Stimulated activated CD8-positive, alpha-beta memory T cell treated with anti-CD3 and anti-CD28 coated beads, Interleukin-15, amount 100 ng/mL, for 4 hours (primary cell): ENCODE results near the gene ATP8B1.
"Not testable (repeated sequence)": the region's sequence is repeated elsewhere in the genome, so short reads cannot be mapped to it uniquely, and the experiment has no call there.

Source experiments
- DNase-seq, 2 donors: peaks; one replicate each; pipeline ENCODE4 v3.0.0-alpha.2; 2020; ENCODE audit warnings: low read depth in 2 of 2

ATP8B1 gene

DNA sequence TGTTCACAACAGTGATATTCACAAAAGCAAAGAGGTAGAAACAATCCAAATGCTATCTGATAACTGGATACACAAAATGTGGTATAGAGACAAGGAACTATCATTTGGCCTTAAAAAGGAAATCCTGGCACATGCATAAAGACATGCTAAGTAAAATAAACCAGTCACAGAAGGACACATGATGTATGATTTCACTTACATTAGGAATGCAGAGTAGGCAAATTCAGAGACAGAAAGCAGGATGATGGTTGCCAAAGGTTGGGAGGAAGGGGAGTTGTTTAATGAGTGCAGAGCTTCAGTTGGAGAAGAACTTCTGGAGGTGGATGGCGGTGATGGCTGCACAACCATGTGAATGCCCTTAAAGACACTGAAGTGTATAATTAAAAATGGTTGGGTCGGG, 38.1 kb downstream of the ATP8B1 start:
- no peak for DNase-seq

DNA sequence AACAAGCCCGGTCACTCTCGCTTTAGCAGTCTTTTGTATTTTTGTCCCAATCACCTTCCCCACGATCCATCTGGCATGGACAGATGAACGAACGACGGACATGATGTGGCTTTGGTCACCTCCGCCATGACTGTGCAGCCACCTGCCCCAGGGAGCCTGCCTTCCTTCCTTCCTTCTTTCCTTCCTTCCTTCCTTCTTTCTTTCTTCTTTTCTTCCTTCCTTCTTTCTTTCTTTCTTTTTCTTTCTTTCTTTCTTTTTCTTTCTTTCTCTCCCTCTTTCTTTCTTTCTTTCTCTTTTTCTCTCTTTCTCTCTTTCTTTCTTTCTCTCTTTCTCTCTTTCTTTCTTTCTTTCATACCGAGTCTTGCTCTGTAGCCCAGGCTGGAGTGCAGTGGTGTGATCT, 39.0 kb downstream of the ATP8B1 start:
- no peak for DNase-seq

DNA sequence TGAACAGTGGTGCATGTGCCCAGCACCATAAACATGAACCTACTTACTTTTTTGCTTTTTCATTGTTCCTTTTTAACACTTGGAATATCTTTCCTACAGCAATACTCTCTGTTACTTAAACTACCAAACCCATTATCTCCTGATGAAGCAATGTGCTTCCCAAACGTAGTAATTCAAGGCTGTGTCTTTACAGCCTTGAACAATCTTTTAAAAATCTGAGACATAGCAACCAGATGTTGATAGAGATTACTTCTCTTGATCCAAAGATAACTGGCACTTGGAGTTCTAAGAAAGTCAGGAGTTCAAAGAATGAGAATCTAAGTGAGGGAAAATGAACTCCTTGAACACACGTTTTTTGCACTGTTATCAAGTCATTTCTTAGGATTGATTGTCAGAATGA, 40.4 kb downstream of the ATP8B1 start:
- DNase-seq, result no peak

DNA sequence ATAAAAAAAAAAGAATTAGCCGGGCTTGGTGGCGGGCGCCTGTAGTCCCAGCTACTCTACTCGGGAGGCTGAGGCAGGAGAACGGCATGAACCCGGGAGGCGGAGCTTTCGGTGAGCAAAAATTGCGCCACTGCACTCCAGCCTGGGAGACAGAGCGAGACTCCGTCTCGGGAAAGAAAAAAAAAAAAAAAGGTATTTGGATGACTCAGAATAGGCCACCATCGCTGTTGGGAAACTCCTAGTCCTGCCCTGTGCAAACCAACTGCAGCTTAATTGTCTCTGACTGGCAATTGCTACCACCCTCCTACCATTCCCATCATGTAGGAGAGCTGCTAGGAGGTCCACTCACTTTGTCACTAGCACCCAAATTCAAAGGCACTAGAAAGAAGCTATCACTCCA, 43.5 kb downstream of the ATP8B1 start:
- no peak for DNase-seq

DNA sequence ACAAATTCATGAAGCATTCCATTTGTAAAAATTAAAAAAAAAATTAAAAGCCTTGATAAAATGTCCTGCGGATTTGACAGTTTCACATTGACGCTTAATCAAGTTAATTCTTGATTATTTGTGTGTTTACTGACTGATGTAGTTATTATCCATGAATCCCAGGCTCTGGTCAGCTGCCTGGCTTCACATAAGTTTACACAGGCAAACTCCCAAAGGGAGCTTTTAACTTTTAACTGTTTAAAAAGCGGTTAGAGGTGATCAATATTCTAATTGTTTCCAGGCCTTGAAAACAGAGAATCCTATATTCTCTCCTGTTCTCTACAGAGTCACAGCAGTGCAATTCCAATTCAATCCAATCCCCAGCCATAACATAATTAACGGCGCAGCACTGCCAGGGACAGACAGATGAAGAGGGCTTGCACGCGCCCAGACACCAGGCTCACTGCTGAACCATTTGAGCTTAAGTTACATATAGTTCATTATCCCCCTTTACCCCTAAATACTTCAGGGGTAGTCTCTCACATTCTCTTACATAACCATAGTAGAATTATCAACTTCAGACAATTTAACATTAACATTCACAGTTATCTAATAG, 47.5 kb downstream of the ATP8B1 start:
- no peak for DNase-seq

DNA sequence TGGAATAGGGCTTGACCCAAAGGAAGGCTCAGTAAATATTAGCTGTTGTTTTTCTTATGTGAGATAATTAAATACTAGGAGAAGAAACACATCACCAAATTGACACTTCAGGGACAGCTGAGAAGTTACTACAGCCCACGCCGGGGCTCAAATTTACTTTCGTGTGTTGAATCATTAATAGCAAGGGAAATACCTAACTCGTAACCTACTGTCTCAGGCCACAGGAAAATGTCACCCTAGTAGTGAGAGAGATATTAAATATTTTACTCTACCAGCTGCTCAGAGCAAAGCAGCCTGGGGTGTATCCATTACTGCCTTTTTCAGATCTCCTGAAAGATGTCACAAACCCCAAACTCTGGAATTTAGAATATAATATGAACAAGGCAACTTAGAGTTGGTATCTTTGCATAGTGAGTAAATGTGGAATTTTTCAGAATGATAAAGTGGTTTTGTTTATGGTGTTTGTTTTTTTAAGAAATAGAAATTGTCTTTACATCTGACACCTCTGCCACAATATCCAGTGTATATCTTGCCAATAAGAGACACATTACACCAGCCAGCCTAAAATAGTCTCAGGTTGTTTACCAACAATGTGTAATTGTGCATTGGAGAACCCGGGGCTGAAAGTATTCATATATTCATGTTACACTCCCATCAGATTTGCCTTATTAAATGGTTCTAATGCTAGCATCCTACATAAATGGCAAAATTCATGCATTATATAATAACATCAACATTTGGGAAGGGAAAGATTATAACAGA, 48.4 kb downstream of the ATP8B1 start:
- DNase-seq, result no peak

DNA sequence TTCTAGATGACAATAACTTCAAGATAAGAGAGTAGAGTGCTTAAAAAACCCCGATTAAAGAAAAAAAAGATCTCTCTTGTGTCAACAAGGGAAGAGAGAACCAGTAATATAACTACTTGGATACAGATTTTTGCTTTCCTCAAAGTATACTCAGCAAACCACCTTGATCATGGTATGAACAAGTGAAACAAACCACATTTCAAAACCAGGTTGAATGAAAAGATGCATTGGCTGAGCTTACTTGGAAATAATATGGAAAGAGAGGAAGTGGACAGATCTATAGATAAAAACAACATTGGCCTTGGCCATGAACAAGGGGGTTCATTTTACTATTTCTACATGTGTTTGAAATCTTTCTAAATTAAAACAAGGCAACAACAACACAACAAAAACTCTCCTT, 50.1 kb downstream of the ATP8B1 start:
- no peak for DNase-seq

DNA sequence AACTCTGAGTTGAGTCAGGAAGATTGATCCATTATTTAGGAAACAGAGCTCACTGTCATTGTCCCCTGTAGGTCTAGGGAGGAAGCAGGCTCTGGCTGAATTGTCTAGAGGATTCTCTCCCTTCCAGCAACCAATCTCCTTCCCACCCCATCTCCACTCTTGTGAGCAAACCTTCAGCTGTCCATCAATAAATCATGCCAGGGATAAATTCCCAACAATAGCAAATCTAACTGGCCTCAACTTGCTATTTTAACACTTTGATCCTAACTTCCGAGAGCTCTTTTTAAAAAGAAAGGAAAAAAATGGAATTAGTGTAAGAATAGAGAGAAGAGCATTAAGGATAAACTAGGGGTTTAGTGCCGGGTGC, 53.5 kb downstream of the ATP8B1 start:
- no peak for DNase-seq

DNA sequence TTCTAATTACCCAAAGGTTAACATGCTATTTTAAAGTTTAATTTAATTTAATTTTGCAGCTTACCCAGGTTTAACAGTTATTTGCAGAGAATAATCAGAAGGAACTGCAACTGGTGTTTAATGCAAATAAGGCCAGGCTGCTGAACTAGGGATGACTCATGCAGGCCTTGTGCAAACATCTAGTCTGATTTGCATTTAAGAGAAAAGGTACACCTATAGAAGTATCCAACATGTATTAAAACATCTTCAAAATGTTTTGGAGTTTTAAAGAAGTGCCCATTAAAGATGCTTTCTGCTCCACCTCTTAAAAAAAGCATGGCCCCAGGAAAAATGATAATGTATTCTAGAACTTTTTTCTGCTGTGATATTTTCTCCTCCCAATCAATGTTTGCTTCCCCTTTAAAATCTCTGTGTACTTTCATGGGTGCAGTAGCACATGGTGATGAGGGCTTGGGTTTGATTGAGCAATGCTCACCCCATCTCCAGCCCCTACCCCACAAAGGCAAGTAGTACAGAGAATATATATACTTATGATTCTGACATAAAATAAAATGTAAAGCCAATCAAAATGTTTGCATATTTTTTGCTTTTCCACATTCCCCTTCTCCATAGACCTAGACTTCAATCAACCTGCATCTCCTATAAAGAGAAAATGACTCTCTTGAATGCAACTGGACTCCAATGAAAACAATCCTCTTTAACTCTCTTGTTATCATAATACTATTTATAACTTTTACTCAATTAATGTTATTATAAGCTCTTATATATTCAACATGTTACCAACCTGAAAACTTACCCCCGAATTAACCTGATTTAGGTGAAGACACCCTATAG, 54.1 kb downstream of the ATP8B1 start:
- DNase-seq, result no peak

DNA sequence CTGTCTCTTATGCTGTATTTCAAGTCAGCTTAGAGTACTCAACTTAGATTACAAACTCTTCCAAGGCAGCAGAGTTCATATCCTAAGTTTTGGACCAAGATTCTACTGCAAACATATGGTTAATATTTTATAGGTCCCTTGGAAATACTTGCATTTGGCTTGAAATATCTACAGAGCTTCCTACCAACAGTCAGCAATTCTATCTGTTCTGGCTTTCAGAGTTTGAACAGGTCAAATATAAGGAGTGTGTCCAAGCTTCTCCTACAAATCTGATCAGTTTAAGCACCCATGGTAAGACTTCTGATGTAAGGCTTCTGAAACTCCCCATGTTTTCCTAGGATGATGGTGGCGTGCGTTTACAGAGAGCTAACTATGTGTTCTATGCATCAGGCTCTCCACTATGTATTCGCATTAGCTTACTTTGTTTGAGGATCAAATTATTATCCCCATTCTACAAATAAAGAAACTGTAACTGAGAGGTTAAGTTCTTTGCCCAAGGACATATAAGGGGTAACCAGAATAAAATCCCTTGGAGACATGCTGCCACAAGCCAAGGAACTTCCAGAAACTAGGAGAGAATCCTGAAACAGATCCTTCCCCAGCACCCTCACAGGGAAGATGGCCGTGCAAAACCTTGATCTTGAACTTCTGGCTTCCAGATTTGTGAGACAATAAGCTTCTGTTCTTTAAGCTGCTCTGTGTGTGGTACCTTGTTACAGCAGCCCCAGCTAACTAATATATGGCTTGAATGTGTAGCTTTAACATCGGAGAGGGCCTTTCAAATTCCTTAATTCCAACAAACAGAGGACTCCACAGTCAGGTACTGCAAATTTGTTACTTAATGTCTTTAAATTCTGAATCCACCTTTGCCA, 55.1 kb downstream of the ATP8B1 start:
- DNase-seq, result no peak

DNA sequence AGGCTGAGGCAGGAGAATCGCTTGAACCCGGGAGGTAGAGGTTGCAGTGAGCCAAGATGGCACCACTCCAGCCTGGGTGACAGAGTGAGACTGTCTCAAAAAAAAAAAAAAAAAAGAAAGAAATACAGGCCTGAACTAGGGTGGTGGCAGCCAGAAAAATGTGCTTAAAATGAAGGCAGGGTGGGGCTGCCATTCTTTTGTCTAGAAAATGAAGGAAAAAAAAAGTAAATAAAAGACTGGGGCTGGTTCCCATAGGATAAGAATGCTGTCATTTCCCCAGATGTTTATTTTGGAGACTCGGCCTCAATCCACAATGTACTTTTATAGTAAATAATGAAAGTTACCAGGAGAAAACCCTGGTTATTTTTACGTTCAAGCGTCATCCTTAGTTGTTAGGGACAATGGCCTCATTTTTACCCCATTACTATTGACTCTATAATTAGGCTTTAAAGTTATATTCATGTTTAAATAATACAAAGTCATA, 58.9 kb downstream of the ATP8B1 start:
- DNase-seq, result no peak

DNA sequence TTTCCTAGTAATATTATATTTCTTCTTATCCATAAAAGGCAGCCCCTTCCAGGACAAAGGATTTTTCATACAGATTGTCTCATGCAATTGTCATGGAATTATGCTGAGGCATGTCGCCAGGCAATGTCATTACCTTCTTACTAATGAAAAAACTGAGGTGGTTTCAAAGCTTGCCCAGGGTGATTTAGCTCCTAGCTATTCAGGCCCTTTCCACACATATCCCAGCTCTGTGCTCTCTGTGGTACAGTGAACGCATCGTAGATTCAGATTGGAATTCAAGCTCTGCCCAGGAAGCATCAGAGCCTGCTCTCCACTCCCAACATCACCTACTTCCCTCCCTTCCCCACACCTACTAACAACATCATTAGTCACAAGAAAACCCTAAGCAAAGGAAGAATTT, 60.1 kb downstream of the ATP8B1 start:
- no peak for DNase-seq

DNA sequence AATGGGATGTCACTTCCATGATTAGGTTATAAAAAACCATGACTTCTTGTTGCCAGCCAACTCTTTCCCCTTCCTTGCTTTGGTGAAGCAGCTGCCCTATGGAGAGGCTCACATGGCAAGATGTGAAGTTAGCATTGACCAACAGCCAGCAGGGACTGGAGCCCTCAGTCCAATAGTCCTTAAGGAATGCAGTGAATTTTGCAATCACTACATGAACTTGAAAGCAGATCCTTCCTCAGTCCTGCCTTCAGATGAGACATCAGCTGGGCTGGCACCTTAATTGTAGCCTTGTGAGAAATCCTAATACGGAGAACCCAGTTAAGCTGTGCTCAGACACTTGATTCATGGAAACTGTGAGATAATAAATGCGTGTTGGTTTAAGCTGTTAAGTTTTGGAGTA, 61.8 kb downstream of the ATP8B1 start:
- DNase-seq, result no peak

DNA sequence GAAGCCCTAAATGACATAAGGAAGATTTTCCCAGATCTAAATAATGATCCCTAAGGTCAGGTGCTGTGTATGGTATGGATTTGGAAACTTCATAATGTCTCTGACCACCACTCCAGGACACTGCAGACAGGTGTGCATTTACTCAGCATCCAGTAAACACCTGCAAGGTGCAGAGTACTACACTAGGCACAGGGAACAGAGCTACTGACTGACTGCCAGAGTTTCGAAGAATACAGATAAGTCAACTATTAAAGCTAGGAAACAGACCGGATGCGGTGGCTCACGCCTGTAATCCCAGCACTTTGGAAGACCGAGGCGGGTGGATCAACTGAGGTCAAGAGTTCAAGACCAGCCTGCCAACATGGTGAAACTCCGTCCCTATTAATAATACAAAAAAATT, 65.0 kb downstream of the ATP8B1 start:
- no peak for DNase-seq

DNA sequence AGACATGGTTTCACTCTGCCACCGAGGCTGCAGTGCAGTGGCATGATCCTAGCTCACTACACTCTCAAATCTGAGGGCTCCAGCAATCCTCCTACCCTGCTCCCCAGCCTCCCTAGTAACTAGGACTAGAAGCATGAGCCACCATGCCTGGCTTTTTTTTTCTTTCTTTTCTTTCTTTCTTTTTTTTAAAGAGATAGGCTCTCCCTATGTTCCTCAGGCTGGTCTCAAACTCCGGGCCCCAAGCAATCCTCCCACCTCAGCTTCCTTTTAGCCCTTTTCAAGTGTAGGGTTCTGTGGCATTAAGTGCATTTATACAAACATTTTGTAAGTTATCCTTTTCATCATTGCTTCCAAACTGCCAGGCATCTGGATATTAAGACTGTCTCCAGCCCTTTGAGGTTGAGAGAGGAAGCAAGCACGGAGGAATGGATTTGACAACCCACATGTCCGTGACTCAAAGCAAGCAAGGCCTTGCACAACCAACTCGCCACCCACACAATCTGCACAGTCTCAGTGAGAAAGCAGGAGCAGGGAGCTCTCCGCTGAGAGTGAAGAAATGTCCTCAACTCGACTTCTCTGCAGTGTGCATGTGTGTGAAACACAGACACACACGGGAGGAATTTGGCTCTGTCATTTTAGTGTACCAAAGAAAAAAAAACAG, 65.6 kb downstream of the ATP8B1 start:
- DNase-seq, result no peak

DNA sequence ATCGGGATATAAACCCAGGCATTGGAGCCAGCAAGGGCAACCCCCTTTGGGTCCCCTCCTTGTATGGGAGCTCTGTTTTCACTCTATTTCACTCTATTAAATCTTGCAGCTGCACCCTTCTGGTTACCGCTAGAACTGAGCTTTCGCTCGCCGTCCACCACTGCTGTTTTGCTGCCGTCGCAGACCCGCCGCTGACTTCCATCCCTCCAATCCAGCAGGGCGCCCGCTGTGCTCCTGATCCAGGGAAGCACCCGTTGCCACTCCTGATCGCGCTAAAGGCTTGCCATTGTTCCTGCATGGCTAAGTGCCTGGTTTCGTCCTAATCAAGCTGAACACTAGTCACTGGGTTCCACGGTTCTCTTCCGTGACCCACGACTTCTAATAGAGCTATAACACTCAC, 68.1 kb downstream of the ATP8B1 start:
- not testable (repeated sequence) for DNase-seq

DNA sequence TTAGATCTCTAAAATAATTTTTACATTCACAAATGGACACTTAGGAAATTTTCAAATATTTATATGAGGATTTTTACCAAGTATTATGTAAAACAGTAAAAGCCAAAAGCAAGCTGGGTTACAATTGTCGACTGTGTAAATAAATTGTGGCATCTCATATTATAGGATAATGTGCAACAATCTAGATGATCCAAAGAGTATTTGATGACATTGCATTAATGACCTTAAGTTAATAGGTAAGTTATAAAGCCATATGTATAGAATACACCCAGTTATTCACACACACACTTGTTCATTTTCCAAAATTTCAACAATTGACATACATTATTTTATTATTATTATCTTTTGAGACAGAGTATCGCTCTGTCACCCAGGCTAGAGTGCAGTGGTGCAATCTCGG, 69.3 kb downstream of the ATP8B1 start:
- no peak for DNase-seq

DNA sequence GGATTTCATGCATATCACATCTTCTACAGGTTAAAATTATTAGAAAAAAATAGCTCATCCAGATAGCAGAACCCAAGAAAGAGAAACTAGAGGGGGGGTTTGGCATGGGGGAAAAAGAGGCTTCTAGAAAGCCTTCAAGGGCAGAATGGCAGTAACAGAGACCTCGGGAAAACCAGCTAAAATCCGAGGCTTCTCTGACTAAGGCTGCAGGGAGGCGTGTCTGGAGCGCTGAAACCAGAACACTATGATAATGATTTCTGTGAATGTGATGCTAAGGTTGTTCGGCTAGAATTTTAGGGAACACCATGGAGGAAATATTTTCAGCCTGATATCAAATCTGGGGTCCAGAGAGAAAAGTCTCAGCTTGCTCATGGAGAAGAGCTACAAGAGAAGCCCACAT, 73.0 kb downstream of the ATP8B1 start:
- no peak for DNase-seq

DNA sequence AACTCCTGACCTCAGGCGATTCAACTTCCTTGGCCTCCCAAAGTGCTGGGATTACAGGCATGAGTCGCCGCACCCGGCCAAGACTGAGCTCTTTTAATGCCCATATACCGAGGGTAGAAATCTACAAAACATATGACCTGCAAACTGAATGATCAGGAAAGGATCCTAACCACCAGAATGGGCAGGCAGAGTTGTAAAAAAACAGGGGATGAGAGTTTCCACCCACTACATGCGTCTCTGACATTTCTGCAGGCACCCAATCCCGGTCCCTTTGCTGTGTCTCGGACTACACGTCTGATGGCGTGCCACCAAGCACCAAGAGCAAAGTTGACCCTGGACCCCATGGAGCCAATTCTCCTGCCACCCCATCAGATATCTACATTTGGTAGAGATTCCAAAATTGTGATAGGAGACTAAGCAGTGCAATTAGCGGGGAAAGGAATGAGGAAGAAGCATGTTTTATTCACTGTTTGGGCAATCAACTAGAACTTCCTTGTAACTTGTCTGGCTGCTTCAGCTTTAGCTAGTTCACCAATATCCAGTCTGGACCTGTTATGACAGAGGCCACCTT, 74.1 kb downstream of the ATP8B1 start:
- no peak for DNase-seq

DNA sequence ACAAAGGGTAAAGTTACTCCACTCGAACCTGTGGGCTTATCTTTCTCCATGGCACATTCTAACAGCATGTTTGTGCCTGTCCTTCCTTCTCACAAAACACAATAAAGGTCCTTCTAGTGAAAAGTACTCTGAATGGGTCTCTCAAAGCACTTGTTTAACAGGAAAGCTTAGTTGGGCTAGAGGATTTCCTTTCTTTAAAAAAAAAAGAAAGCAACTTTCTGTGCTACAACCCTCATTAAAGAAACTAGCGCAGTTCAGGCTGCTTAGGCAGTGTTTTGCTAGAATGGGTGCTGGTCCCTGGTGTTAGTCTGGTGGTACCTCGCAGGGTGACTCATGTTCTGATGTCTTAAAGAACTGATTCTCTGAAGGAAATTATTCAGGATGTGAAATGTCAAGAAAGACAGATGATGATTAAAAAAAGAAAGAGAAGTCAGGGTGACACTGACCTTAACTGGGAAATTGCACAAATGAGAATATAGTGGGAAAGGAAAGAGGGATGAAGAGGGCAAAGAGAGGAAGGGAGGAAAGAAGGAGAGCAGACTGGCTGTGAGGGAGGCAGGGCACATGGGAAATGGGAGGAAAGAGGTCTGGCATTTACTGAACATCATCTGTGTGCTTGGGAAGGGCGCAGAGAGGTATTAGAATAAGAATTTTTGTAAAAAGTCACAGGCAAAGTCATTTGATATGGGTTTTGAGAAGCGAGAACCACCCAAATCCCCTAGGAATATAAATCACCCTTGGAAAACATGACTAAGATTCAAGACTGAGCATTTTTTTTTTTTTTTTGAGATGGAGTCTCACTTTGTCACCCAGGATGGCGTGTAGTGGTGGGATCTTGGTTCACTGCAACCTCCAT, 74.9 kb downstream of the ATP8B1 start:
- DNase-seq, result no peak
